Regular cardiac myocyte (primary cell): Measurements from ENCODE around the gene LIPG. TPM values are rescaled to one million over a fixed set of nuclear protein-coding genes. Genes with fewer than 3 reads are reported as not detected.

ENCODE experiments used
- total RNA-seq: library from RNA; depleted of rRNA; stranded (reverse); fragments of >200 nt; gene quantifications from 2 replicates; pipeline ENCODE4 v1.2.3, GENCODE V29; 2014

Gene LIPG
- total RNA-seq, result 24.5 and 48.9 TPM in 2 replicates

GRCh38 chr18:49561289-49562193 is at the start of gene LIPG:
Gene LIPG (plus strand): TSS chr18:49562057. CDS start chr18:49562309, 252 bp downstream.

Other genes with a start within 250 kb of the LIPG start
- 24.7 and 52.4 TPM in 2 replicates for gene DYM, start 101.4 kb upstream of the LIPG start, total RNA-seq
- gene C18orf32, start 74.8 kb upstream of the LIPG start, total RNA-seq, result 13.4 and 23.4 TPM in 2 replicates
- gene RPL17, start 69.6 kb upstream of the LIPG start, total RNA-seq, result 2,622 and 2,984 TPM in 2 replicates